Gastrocnemius medialis (tissue), 4 donors: ENCODE measurements around the gene CAMTA1. TPM values are rescaled to one million over a fixed set of nuclear protein-coding genes. Genes with fewer than 3 reads are reported as not detected.

ENCODE experiments used
- ATAC-seq, 2 donors: fragments of 150-250 bp; one replicate each; pipeline ENCODE4 v1.9.1; 2016
- DNase-seq, 2 donors: peaks; one replicate each; pipeline ENCODE4 v3.0.0-alpha.2; 2019
- H3K27ac ChIP-seq, 4 donors: fragments of 200-600 bp; sonication (generic); 1 replicate in 1 of 4; 2 replicates in 3 of 4; pipeline ENCODE4 v1.5.1; 2016 to 2018; ENCODE audit warnings: mild to moderate bottlenecking in 2 of 4, moderate library complexity in 1 of 4
- H3K27me3 ChIP-seq, 3 donors: fragments of 200-600 bp; sonication (generic) in 2 of 3; 1 replicate in 1 of 3; 2 replicates in 2 of 3; pipeline versions ENCODE4 v1.5.1 to v1.6.0; 2016 to 2019; ENCODE audit warnings: mild to moderate bottlenecking in 1 of 3, moderate library complexity in 1 of 3
- H3K36me3 ChIP-seq, 2 donors: fragments of 200-600 bp; sonication (generic) in 1 of 2; one replicate each; pipeline ENCODE4 v1.5.1; 2017 to 2018
- H3K4me1 ChIP-seq, 2 donors: fragments of 200-600 bp; sonication (generic) in 1 of 2; one replicate each; pipeline ENCODE4 v1.5.1; 2016 to 2017; ENCODE audit warnings: mild to moderate bottlenecking in 2 of 2
- H3K4me3 ChIP-seq, 4 donors: fragments of 200-600 bp; sonication (generic) in 3 of 4; 1 replicate in 1 of 4; 2 replicates in 3 of 4; pipeline ENCODE4 v1.5.1; 2016 to 2019; ENCODE audit warnings: mild to moderate bottlenecking in 2 of 4
- H3K9me3 ChIP-seq, 3 donors: fragments of 200-600 bp; sonication (generic) in 2 of 3; 1 replicate in 1 of 3; 2 replicates in 2 of 3; pipeline ENCODE4 v1.5.1; 2016 to 2019
- POLR2A ChIP-seq, 2 donors: fragments of 450-650 bp; IDR thresholded peaks; one replicate each; pipeline ENCODE4 v1.6.1; 2017; ENCODE audit warnings: antibody characterized with exemption in 2 of 2, mild to moderate bottlenecking in 2 of 2, moderate library complexity in 2 of 2
- in situ Hi-C, 4 donors: fragments of 200-750 bp; cut with MboI; loops; one replicate each; pipeline versions ENCODE4 v1.15.0 to v1.8.0; 2017; ENCODE audit warnings: low sequenced_read_pairs in 4 of 4
- intact Hi-C: fragments of 100-400 bp; cut with DNase I; formaldehyde crosslinking; loops from one replicate; pipeline ENCODE4 v1.15.1; 2023; ENCODE audit warnings: low total_unique reads
- total RNA-seq, 4 donors: library from RNA; depleted of rRNA; stranded (reverse); fragments of >200 nt; gene quantifications; one replicate each; pipeline versions ENCODE4 v1.1.0 to v1.2.3, GENCODE V29; 2016
- TF ChIP-seq, protein P1 (sequence below), 5 experiments: fragments of 450-650 bp in 3 of 5; fragments of 200-600 bp in 2 of 5; sonication (generic) in 2 of 5; IDR thresholded peaks in 4 of 5; conservative IDR thresholded peaks in 1 of 5; 1 replicate in 4 of 5; 2 replicates in 1 of 5; pipeline ENCODE4 v1.5.1; 2016 to 2019; ENCODE audit warnings: antibody characterized with exemption in 5 of 5, mild to moderate bottlenecking in 3 of 5, moderate library complexity in 3 of 5

CAMTA1 gene
- total RNA-seq, 4 donors from 2014 or later, result 60.5 to 113 (median 70.4) TPM

DNA sequence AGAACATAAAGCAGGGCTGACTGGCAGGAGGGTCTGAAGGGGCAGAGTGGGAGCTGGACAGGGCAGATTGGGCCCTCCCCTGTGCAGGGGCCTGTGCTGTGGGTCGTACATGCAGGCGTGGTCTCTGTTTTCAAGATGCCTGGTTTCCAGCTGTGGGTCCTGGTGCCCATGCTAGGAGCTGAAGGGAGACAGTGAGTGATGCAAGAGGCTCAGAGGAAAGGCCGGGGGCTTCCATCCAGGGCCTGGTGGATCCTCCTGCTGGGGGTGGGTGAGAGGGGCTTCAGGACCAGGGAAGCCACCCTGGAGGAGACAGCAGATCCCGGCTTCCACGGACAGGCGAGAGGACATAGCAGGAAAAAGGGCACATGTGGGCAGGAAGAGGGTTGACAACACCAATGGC, 636.8 kb downstream of the CAMTA1 start:
- no peaks in the 10 kb centered on the region for H3K9me3 ChIP-seq
- H3K36me3 ChIP-seq, result no peaks in the 10 kb centered on the region
- no peaks in the 10 kb centered on the region for H3K27me3 ChIP-seq
- DNase-seq (peak; percentile 1 to 2), ATAC-seq (no peak)
- no peak overlapping the region for H3K27ac ChIP-seq
- TF ChIP-seq POLR2A (IDR thresholded peaks at IDR 0.05), result no peak
- TF ChIP-seq, protein P1, sequence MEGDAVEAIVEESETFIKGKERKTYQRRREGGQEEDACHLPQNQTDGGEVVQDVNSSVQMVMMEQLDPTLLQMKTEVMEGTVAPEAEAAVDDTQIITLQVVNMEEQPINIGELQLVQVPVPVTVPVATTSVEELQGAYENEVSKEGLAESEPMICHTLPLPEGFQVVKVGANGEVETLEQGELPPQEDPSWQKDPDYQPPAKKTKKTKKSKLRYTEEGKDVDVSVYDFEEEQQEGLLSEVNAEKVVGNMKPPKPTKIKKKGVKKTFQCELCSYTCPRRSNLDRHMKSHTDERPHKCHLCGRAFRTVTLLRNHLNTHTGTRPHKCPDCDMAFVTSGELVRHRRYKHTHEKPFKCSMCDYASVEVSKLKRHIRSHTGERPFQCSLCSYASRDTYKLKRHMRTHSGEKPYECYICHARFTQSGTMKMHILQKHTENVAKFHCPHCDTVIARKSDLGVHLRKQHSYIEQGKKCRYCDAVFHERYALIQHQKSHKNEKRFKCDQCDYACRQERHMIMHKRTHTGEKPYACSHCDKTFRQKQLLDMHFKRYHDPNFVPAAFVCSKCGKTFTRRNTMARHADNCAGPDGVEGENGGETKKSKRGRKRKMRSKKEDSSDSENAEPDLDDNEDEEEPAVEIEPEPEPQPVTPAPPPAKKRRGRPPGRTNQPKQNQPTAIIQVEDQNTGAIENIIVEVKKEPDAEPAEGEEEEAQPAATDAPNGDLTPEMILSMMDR (IDR thresholded peaks at IDR 0.05 in 4 of 5, conservative IDR thresholded peaks at IDR 0.05 in 1 of 5), result no peak
- no peaks in the 10 kb centered on the region for H3K4me1 ChIP-seq
- no peak overlapping the region for H3K4me3 ChIP-seq
- intact Hi-C loops, result no loop called here
- in situ Hi-C loops, result no loop called here

DNA sequence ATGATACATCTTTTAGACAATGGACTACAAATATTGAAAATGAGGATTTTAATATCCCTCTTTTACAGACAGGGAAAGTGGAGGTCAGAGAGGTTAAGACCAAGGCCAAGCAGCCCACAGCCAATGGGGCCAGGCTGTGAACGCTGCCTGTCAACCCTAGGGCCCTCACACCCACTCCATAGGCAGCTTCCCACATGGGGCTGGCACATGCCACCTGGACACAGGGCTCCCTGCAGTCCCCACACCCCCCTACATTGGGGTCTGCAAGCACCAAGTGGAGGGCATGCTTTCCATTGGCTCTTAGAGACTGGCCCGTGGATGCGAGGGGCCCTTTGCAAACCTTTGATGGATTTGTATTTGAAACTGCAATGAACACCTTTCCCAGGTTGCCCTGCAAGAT, 637.3 kb downstream of the CAMTA1 start:
- no peaks in the 10 kb centered on the region for H3K36me3 ChIP-seq
- H3K27me3 ChIP-seq, result no peaks in the 10 kb centered on the region
- ATAC-seq, result no peak
- no peaks in the 10 kb centered on the region for H3K9me3 ChIP-seq
- TF ChIP-seq POLR2A (IDR thresholded peaks at IDR 0.05), result no peak
- TF ChIP-seq, protein P1 (IDR thresholded peaks at IDR 0.05 in 4 of 5, conservative IDR thresholded peaks at IDR 0.05 in 1 of 5), result no peak
- no peaks in the 10 kb centered on the region for H3K4me1 ChIP-seq
- peak in 1 of 2 donors; percentile 2 for DNase-seq
- H3K4me3 ChIP-seq, result no peak overlapping the region
- intact Hi-C loops, result no loop called here
- in situ Hi-C loops, result no loop called here
- H3K27ac ChIP-seq, result no peak overlapping the region

DNA sequence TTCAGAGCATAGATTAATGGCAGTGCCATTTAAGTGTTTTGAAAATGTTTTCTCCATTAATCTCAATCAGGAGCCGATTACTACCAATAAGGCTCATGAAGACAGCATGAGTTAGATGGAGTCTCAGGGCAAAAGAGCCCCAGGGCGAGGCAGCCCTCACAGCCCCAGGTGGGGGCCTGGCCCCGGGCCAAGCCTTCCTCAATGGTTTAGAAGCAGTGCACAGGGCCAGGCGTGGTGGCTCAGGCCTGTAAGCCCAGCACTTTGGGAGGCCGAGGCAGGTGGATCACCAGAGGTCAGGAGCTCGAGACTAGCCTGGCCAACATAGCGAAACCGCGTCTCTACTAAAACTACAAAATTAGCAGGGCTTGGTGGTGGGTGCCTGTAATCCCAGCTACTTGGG, 637.7 kb downstream of the CAMTA1 start:
- no peaks in the 10 kb centered on the region for H3K9me3 ChIP-seq
- intact Hi-C loops (no loop called here), in situ Hi-C loops (no loop called here)
- ATAC-seq, result no peak
- no peak overlapping the region for H3K27ac ChIP-seq
- TF ChIP-seq, protein P1 (IDR thresholded peaks at IDR 0.05 in 4 of 5, conservative IDR thresholded peaks at IDR 0.05 in 1 of 5), result no peak
- TF ChIP-seq POLR2A (IDR thresholded peaks at IDR 0.05), result no peak
- H3K4me1 ChIP-seq, result no peaks in the 10 kb centered on the region
- H3K27me3 ChIP-seq, result no peaks in the 10 kb centered on the region
- peak in 1 of 2 donors; percentile 4 for DNase-seq
- no peaks in the 10 kb centered on the region for H3K36me3 ChIP-seq
- H3K4me3 ChIP-seq, result no peak overlapping the region

DNA sequence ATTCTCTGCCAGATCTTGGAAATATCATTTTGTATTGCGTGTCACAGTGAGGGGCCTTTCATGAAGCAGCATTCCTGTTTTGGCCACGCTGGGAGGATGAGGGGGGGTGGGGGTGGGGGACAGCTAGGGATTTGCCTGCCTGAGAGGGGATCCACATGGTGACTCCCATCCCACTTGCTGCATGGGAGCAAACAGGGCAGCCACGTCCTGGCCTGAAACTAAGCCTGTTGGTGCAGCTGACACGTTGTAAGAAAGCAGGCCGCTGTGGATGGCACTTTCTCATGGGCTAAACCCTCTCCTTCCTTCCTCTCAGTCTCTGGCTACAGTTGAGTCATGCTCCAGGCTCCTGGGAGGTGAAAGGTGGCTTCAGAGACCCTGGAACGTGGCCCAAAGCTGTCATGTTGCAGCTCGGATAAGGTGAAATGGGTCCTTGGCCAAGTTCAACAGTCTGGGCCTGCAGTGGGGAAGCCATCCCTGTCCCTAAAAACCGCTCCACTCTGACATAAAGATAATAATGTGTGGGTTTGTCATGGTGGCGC, 639.2 kb downstream of the CAMTA1 start:
- in situ Hi-C loops, result no loop called here
- no peak for DNase-seq
- no peak for ATAC-seq

More for the DNA sequence above, 639.2 kb downstream of the CAMTA1 start:
- Histone ChIP-seq H3K27me3 (no peaks in the 10 kb centered on the region), H3K27ac (no peak overlapping the region), H3K36me3 (no peaks in the 10 kb centered on the region), H3K4me1 (no peaks in the 10 kb centered on the region), H3K9me3 (no peaks in the 10 kb centered on the region), H3K4me3 (no peak overlapping the region)
- intact Hi-C loops, result no loop called here
- TF ChIP-seq POLR2A (IDR thresholded peaks at IDR 0.05), result no peak
- TF ChIP-seq, protein P1 (IDR thresholded peaks at IDR 0.05 in 4 of 5, conservative IDR thresholded peaks at IDR 0.05 in 1 of 5), result no peak
